Mesothelial cell of epicardium (in vitro differentiated cells): ENCODE data around the gene ERG. TPM values are rescaled to one million over a fixed set of nuclear protein-coding genes. Genes with fewer than 3 reads are reported as not detected.

Source experiments
- DNase-seq, 2 experiments: peaks; one replicate each; pipeline ENCODE4 v3.0.0; 2021; ENCODE audit warnings: low spot score in 2 of 2; ENCODE audit not compliant: unreplicated experiment in 2 of 2
- H3K27ac Mint-ChIP-seq: 2 replicates; pipeline ENCODE4 v1.8.0; 2021; ENCODE audit warnings: mixed read lengths
- H3K27me3 Mint-ChIP-seq: 2 replicates; pipeline ENCODE4 v1.8.0; 2021; ENCODE audit warnings: low read depth, mixed read lengths
- H3K36me3 Mint-ChIP-seq: 2 replicates; pipeline ENCODE4 v1.8.0; 2021; ENCODE audit warnings: mixed read lengths
- H3K4me1 Mint-ChIP-seq: 2 replicates; pipeline ENCODE4 v1.8.0; 2021; ENCODE audit warnings: mixed read lengths
- H3K4me3 Mint-ChIP-seq: 2 replicates; pipeline ENCODE4 v1.8.0; 2021; ENCODE audit warnings: mild to moderate bottlenecking, moderate library complexity, mixed read lengths
- H3K9me3 Mint-ChIP-seq: 2 replicates; pipeline ENCODE4 v1.8.0; 2021; ENCODE audit warnings: mixed read lengths
- total RNA-seq: library from RNA; stranded (reverse); gene quantifications from 3 replicates; pipeline ENCODE4 v1.2.1, GENCODE V29; 2021
- TF ChIP-seq, protein P1 (sequence below): fragments of 200-600 bp; sonication (generic); IDR thresholded peaks from one replicate; pipeline ENCODE4 v1.5.0; 2021; ENCODE audit warnings: antibody characterized with exemption; ENCODE audit not compliant: unreplicated experiment

Gene ERG
- total RNA-seq, 1 donor from 2014 or later: 2.5 TPM

DNA sequence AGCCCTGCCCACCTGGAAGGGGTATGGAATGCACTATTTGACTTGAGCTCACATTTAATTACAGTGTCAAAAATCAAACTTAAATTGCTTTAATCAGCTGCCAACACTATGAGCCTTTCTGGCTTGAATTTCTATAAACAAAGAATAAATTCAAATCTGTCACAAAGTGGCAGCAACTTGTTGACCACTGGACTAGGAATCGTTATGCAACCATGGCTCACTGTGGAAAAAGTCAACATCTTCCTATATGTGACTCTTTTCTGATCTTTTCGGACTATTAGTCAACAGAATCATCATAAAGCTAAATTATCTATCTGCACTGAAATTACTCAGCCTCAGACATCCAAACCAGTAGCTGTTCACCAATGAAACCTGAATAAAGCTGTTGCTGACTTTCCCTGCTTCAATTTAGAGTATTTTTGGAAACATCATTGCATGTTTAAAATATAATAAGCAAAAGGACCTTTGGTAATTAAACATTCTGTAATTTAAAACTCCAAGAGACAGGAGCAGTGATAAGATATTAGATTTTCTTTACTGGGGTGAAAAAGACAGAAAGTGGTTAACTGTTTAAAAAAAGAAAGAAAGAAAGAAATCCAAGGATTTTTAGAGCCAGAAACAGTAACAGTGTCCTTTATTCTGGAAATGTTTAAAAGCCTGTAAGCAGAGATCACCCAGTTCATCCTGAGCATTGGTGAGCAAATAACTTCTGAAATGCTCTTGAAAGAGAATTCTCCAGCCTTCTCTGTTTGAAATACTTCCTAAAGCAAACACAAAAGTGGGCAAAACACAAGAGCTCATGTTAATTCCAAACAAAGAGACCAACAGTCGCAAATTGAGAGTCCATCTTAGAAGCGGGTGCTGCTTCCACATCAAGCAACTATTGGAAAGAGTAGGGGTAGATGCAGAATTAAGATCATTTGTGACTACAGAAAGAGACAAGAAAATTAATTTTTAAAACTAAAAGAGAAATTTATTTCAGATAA lies 26.2 kb upstream of the ERG start:
- no peak overlapping the region for H3K4me3 Mint-ChIP-seq
- no peaks in the 10 kb centered on the region for H3K36me3 Mint-ChIP-seq
- TF ChIP-seq, protein P1, sequence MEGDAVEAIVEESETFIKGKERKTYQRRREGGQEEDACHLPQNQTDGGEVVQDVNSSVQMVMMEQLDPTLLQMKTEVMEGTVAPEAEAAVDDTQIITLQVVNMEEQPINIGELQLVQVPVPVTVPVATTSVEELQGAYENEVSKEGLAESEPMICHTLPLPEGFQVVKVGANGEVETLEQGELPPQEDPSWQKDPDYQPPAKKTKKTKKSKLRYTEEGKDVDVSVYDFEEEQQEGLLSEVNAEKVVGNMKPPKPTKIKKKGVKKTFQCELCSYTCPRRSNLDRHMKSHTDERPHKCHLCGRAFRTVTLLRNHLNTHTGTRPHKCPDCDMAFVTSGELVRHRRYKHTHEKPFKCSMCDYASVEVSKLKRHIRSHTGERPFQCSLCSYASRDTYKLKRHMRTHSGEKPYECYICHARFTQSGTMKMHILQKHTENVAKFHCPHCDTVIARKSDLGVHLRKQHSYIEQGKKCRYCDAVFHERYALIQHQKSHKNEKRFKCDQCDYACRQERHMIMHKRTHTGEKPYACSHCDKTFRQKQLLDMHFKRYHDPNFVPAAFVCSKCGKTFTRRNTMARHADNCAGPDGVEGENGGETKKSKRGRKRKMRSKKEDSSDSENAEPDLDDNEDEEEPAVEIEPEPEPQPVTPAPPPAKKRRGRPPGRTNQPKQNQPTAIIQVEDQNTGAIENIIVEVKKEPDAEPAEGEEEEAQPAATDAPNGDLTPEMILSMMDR: no peak
- no peak for DNase-seq
- peaks cover 48% of the 10 kb centered on the region for H3K27me3 Mint-ChIP-seq
- H3K4me1 Mint-ChIP-seq: no peaks in the 10 kb centered on the region
- no peak overlapping the region for H3K27ac Mint-ChIP-seq
- H3K9me3 Mint-ChIP-seq: no peaks in the 10 kb centered on the region

GRCh38 chr21:38520511-38520910 lies 22.2 kb upstream of the ERG start:
- DNase-seq: no peak
- no peak overlapping the region for H3K27ac Mint-ChIP-seq
- H3K27me3 Mint-ChIP-seq: peaks cover 73% of the 10 kb centered on the region
- no peaks in the 10 kb centered on the region for H3K9me3 Mint-ChIP-seq
- no peaks in the 10 kb centered on the region for H3K36me3 Mint-ChIP-seq
- TF ChIP-seq, protein P1: no peak
- no peak overlapping the region for H3K4me3 Mint-ChIP-seq
- H3K4me1 Mint-ChIP-seq: no peaks in the 10 kb centered on the region

DNA sequence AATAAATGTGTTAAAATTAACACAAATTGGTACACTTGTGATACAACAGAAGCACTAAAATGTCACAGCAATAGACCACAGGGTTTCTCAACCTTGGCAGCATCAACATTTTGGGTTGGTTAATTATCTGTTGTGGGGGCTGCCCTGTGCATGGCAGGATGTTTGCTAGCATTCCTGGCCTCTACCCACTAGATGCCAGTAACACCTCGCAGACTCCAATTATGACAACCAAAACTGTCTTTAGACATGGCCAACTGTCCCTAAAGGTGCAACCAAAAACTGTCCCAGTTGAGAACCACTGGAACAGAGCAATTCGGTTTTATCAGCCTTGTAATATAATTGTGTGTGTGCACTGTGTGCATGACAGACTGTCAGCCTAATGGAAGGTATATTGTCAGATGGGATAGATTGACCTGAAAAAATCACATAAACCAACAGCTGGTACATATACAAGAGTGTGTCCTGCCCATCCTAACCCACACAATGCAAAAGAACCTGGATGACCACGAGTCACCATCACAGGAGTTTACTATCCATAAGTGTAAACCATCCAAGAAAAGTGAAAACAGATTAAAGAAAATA lies 13.5 kb upstream of the ERG start:
- Mint-ChIP-seq H3K4me1 (peaks cover 3% of the 10 kb centered on the region), H3K27me3 (peaks cover 39% of the 10 kb centered on the region), H3K4me3 (no peak overlapping the region), H3K36me3 (no peaks in the 10 kb centered on the region), H3K27ac (no peak overlapping the region), H3K9me3 (no peaks in the 10 kb centered on the region)
- TF ChIP-seq, protein P1: no peak
- no peak for DNase-seq

GRCh38 chr21:38511198-38511597 lies 12.9 kb upstream of the ERG start:
- H3K36me3 Mint-ChIP-seq: no peaks in the 10 kb centered on the region
- no peak overlapping the region for H3K4me3 Mint-ChIP-seq
- peaks cover 34% of the 10 kb centered on the region for H3K27me3 Mint-ChIP-seq
- TF ChIP-seq, protein P1: no peak
- H3K9me3 Mint-ChIP-seq: no peaks in the 10 kb centered on the region
- no peak overlapping the region for H3K27ac Mint-ChIP-seq
- no peak for DNase-seq
- peaks cover 5% of the 10 kb centered on the region for H3K4me1 Mint-ChIP-seq

GRCh38 chr21:38507374-38507942 lies 9.2 kb upstream of the ERG start:
- TF ChIP-seq, protein P1: no peak

More at GRCh38 chr21:38507374-38507942, 9.2 kb upstream of the ERG start:
- Mint-ChIP-seq H3K4me3 (no peak overlapping the region), H3K27me3 (peaks cover 18% of the 10 kb centered on the region), H3K27ac (no peak overlapping the region), H3K36me3 (no peaks in the 10 kb centered on the region), H3K9me3 (no peaks in the 10 kb centered on the region), H3K4me1 (peaks cover 8% of the 10 kb centered on the region)
- DNase-seq: no peak
